Hepatocyte (in vitro differentiated cells): Measurements from ENCODE around the gene MMUT.
"Not testable (repeated sequence)": the region's sequence is repeated elsewhere in the genome, so short reads cannot be mapped to it uniquely, and the experiment has no call there.

ENCODE experiments used
- CTCF ChIP-seq: fragments of 200-600 bp; sonication (generic); IDR thresholded peaks from 2 replicates; pipeline ENCODE4 v1.5.1; 2016; ENCODE audit warnings: antibody characterized with exemption, mild to moderate bottlenecking; ENCODE audit not compliant: poor library complexity
- EZH2phosphoT487 ChIP-seq: fragments of 200-600 bp; sonication (generic); IDR thresholded peaks from one replicate; pipeline ENCODE4 v1.6.1; 2018; ENCODE audit warnings: antibody characterized with exemption, mild to moderate bottlenecking, low read depth, moderate library complexity; ENCODE audit not compliant: unreplicated experiment, severe bottlenecking

- not testable (repeated sequence) for TF ChIP-seq CTCF, EZH2phosphoT487
Observed at GRCh38 chr6:49386667-49387508, 76.2 kb downstream of the MMUT start.
